DMS153 treated with DMSO at 0.1 percent for 48 hours (cell line): ENCODE measurements around the gene CORO1A.
"Not testable (repeated sequence)": the region's sequence is repeated elsewhere in the genome, so short reads cannot be mapped to it uniquely, and the experiment has no call there.

Source experiments
- DNase-seq: peaks from one replicate; lab custom pipeline; 2025; ENCODE audit not compliant: unreplicated experiment; lab: John Stamatoyannopoulos, UW

CORO1A gene

GRCh38 chr16:30169416-30169815 is 14.0 kb upstream of the CORO1A start:
- not testable (repeated sequence) for DNase-seq

GRCh38 chr16:30170145-30170544 is 13.3 kb upstream of the CORO1A start:
- not testable (repeated sequence) for DNase-seq

GRCh38 chr16:30173054-30173453 is 10.3 kb upstream of the CORO1A start:
- DNase-seq = no peak

GRCh38 chr16:30176876-30177275 is 6.5 kb upstream of the CORO1A start:
- DNase-seq = not testable (repeated sequence)

GRCh38 chr16:30179195-30179594 is 4.2 kb upstream of the CORO1A start:
- DNase-seq = no peak

GRCh38 chr16:30179931-30180330 is 3.5 kb upstream of the CORO1A start:
- DNase-seq = no peak

- DNase-seq = no peak
Observed at GRCh38 chr16:30180741-30181140, 2.7 kb upstream of the CORO1A start.

GRCh38 chr16:30184096-30184890 is 891 bp downstream of the CORO1A start:
- peak; percentile 62 for DNase-seq

GRCh38 chr16:30184891-30185682 is 1.7 kb downstream of the CORO1A start:
- no peak for DNase-seq

- no peak for DNase-seq
Observed at GRCh38 chr16:30185683-30186421, 2.5 kb downstream of the CORO1A start.

GRCh38 chr16:30186444-30186781 is 3.0 kb downstream of the CORO1A start:
- no peak for DNase-seq

- DNase-seq = no peak
Observed at GRCh38 chr16:30186782-30187555, 3.6 kb downstream of the CORO1A start.

GRCh38 chr16:30187556-30187865 is 4.1 kb downstream of the CORO1A start:
- DNase-seq = no peak

GRCh38 chr16:30187971-30188561 is 4.7 kb downstream of the CORO1A start:
- DNase-seq = no peak

GRCh38 chr16:30191158-30191557 is 7.8 kb downstream of the CORO1A start:
- DNase-seq = not testable (repeated sequence)

GRCh38 chr16:30193098-30193497 is 9.7 kb downstream of the CORO1A start:
- not testable (repeated sequence) for DNase-seq

GRCh38 chr16:30193615-30194014 is 10.2 kb downstream of the CORO1A start, which contains the start of the genes BOLA2B and SLX1A:
TSS of gene BOLA2B (minus strand) at chr16:30193666. CDS start at chr16:30193595, 71 bp downstream.
TSS of gene SLX1A (plus strand) at chr16:30193875. CDS start at chr16:30194085, 210 bp downstream.
- not testable (repeated sequence) for DNase-seq

GRCh38 chr16:30194172-30194925 is 10.9 kb downstream of the CORO1A start:
- DNase-seq = not testable (repeated sequence)

GRCh38 chr16:30197001-30197400 is 13.6 kb downstream of the CORO1A start:
- DNase-seq = not testable (repeated sequence)

- DNase-seq = not testable (repeated sequence)
Observed at GRCh38 chr16:30199049-30199448, 15.6 kb downstream of the CORO1A start, which contains the start of gene SULT1A3. TSS of gene SULT1A3 (plus strand) at chr16:30199255. CDS start at chr16:30200729, 1,474 bp downstream.
